ENCODE measurements around the gene KCNJ1.

DNA sequence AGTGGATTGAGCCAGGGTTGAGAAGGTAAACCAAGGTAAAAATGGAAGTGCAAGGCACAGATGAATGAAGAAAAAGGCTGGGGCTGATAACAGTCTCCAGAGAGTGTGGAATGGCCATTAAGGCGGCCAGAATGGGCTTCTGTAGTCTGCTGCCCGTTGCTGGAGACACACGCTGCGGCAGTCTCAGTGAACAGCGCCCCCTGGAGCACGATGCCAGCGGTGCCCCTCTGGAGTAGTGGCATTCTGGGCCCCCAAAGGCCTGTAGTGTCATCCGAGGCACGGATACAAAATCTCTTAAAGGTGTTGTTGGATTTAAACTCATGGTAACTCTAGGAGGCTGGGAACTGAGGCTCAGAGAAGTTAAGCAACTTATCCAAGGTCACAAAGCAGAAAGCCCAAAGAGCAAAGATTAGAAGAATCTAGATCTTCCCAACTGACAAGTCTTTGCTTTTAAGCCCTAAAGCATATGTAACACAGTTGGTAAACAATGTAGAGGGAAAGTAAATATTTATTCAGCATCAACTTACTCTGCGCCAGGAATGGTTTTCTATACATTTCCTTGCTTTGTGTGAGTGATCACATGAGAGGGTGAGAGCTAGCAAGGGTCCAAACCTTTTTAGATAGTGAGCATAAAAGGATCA is 18.2 kb downstream of the KCNJ1 start:
- TF ChIP-seq, protein P1, sequence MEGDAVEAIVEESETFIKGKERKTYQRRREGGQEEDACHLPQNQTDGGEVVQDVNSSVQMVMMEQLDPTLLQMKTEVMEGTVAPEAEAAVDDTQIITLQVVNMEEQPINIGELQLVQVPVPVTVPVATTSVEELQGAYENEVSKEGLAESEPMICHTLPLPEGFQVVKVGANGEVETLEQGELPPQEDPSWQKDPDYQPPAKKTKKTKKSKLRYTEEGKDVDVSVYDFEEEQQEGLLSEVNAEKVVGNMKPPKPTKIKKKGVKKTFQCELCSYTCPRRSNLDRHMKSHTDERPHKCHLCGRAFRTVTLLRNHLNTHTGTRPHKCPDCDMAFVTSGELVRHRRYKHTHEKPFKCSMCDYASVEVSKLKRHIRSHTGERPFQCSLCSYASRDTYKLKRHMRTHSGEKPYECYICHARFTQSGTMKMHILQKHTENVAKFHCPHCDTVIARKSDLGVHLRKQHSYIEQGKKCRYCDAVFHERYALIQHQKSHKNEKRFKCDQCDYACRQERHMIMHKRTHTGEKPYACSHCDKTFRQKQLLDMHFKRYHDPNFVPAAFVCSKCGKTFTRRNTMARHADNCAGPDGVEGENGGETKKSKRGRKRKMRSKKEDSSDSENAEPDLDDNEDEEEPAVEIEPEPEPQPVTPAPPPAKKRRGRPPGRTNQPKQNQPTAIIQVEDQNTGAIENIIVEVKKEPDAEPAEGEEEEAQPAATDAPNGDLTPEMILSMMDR (conservative IDR thresholded peaks at IDR 0.05; ENCODE audit: low read depth, low read length) = peak; percentile 90
- TF ChIP-seq EZH2 (IDR thresholded peaks at IDR 0.05; ENCODE audit: low read length, unreplicated experiment) = no peak
